ENCODE data around the gene RFT1. TPM values are rescaled to one million over a fixed set of nuclear protein-coding genes. Genes with fewer than 3 reads are reported as not detected.

RFT1 gene
- polyA plus RNA-seq, 3 donors = 8.2 to 34.9 (median 25.6) TPM

DNA sequence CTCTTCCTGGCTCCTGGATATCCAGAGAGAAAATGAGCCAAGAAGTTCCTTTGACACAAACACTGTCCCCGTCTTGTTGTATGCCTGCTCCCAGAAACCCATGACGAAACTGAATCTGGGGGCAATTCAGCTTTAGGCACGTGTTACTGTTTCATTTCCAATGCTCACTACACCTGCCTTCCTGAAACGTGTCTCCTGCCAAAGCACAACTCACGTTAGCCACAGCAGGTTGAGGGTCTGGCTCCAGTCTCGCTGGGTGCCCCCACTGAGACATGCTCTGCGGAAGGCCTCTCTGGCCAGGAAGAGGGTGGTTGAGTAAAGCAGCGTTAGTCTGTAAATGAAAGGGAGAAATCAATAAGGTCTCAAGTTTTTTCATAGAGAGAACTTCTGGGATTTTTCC, 6.7 kb downstream of the RFT1 start:
- H3K9me3 ChIP-seq (replicated peaks in 1 of 2; ENCODE audit: control insufficient read depth in 1 of 2, insufficient read depth in 1 of 2, low read length in 2 of 2) = no peaks in the 10 kb centered on the region
- peaks cover 32% of the 10 kb centered on the region for H3K4me1 Mint-ChIP-seq
- no peaks in the 10 kb centered on the region for H3K27me3 Mint-ChIP-seq (ENCODE audit: low read depth in 3 of 3)
- no peaks in the 10 kb centered on the region for H3K27me3 ChIP-seq (ENCODE audit: control insufficient read depth in 2 of 2, insufficient read depth in 2 of 2, low read length in 2 of 2)
- H3K4me1 ChIP-seq (ENCODE audit: control insufficient read depth in 1 of 2, insufficient read depth in 2 of 2, low read length in 2 of 2) = peaks cover 27 to 36% of the 10 kb centered on the region in 2 donors
- H3K27ac Mint-ChIP-seq = peak overlapping the region; percentile 82 to 95 (median 90)
- H4K20me1 ChIP-seq (ENCODE audit: insufficient read depth, low read length) = no peaks in the 10 kb centered on the region
- intact Hi-C loops (cut with micrococcal nuclease) = loop anchor here in 1 of 2 donors (5.0 kb wide), 1 partner anchor 39 kb away; the partner anchor contains the start of gene PRKCD
- peak overlapping the region; percentile 6 for H2AFZ ChIP-seq (ENCODE audit: insufficient read depth, low read depth, low read length, poor library complexity, severe bottlenecking)
- H3K4me3 ChIP-seq (replicated peaks in 1 of 3; ENCODE audit: low read depth in 2 of 3, low read length in 3 of 3) = no peak overlapping the region
- peak overlapping the region; percentile 65 to 84 for H3K27ac ChIP-seq (ENCODE audit: low read depth in 1 of 2, low read length in 2 of 2)
- H3K4me3 Mint-ChIP-seq = no peak overlapping the region
- DNase-seq = peak in 1 of 3 donors; percentile 22
- H3K9ac ChIP-seq (ENCODE audit: insufficient read depth, low read length, poor library complexity, severe bottlenecking) = peak overlapping the region; percentile 24
- TF ChIP-seq, protein P1, sequence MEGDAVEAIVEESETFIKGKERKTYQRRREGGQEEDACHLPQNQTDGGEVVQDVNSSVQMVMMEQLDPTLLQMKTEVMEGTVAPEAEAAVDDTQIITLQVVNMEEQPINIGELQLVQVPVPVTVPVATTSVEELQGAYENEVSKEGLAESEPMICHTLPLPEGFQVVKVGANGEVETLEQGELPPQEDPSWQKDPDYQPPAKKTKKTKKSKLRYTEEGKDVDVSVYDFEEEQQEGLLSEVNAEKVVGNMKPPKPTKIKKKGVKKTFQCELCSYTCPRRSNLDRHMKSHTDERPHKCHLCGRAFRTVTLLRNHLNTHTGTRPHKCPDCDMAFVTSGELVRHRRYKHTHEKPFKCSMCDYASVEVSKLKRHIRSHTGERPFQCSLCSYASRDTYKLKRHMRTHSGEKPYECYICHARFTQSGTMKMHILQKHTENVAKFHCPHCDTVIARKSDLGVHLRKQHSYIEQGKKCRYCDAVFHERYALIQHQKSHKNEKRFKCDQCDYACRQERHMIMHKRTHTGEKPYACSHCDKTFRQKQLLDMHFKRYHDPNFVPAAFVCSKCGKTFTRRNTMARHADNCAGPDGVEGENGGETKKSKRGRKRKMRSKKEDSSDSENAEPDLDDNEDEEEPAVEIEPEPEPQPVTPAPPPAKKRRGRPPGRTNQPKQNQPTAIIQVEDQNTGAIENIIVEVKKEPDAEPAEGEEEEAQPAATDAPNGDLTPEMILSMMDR (IDR thresholded peaks at IDR 0.05) = no peak
- H3K9me3 Mint-ChIP-seq = no peaks in the 10 kb centered on the region
- WGBS (ENCODE audit: insufficient coverage) = 49% methylated on average over 6 of the region's 8 CpGs
- peak overlapping the region; percentile 38 for H3K4me2 ChIP-seq (replicated peaks; ENCODE audit: extremely low read depth, low read length, poor library complexity, severe bottlenecking)
- H3K36me3 ChIP-seq (replicated peaks in 1 of 2; ENCODE audit: control insufficient read depth in 1 of 2, insufficient read depth in 2 of 2, low read length in 2 of 2) = peaks cover 52 to 75% of the 10 kb centered on the region in 2 donors
- H3K36me3 Mint-ChIP-seq = peaks cover 70 to 74% of the 10 kb centered on the region in 2 donors
- peaks cover 49% of the 10 kb centered on the region for H3K79me2 ChIP-seq (ENCODE audit: insufficient read depth, low read length)

DNA sequence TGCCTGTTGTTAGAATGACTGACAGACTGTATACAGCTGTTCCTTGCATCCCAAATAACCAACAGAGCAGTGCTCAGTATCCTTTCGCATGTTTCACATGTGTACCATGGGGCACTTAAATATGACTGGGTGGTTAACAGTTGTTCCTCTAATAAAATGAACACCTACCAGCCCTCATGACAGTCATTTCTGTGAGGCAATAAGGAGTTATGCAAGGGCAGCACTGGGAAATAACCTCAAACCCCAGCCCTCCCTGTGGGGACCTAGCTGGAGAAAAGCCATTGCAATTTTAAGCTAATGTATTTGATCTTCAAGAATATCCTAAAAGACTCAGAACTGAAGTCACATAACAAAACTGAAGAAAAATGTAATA, 7.3 kb downstream of the RFT1 start:
- Mint-ChIP-seq H3K4me3 (peak overlapping the region in 1 of 2 donors; percentile 39), H3K36me3 (peaks cover 76 to 79% of the 10 kb centered on the region in 2 donors), H3K9me3 (no peaks in the 10 kb centered on the region), H3K27me3 (ENCODE audit: low read depth in 3 of 3) (no peaks in the 10 kb centered on the region), H3K4me1 (peaks cover 31% of the 10 kb centered on the region), H3K27ac (peak overlapping the region; percentile 82 to 95 (median 90))
- no peaks in the 10 kb centered on the region for H4K20me1 ChIP-seq (ENCODE audit: insufficient read depth, low read length)
- DNase-seq = peak; percentile 84 to 94 (median 89)
- peak overlapping the region; percentile 24 for H3K9ac ChIP-seq (ENCODE audit: insufficient read depth, low read length, poor library complexity, severe bottlenecking)
- H3K4me1 ChIP-seq (ENCODE audit: control insufficient read depth in 1 of 2, insufficient read depth in 2 of 2, low read length in 2 of 2) = peaks cover 27 to 34% of the 10 kb centered on the region in 2 donors
- no peaks in the 10 kb centered on the region for H3K9me3 ChIP-seq (replicated peaks in 1 of 2; ENCODE audit: control insufficient read depth in 1 of 2, insufficient read depth in 1 of 2, low read length in 2 of 2)
- intact Hi-C loops (cut with micrococcal nuclease) = loop anchor here in 1 of 2 donors (5.0 kb wide), 1 partner anchor 39 kb away; the partner anchor contains the start of gene PRKCD
- peak overlapping the region; percentile 38 for H3K4me2 ChIP-seq (replicated peaks; ENCODE audit: extremely low read depth, low read length, poor library complexity, severe bottlenecking)
- TF ChIP-seq, protein P1 (IDR thresholded peaks at IDR 0.05) = no peak
- peaks cover 58 to 81% of the 10 kb centered on the region in 2 donors for H3K36me3 ChIP-seq (replicated peaks in 1 of 2; ENCODE audit: control insufficient read depth in 1 of 2, insufficient read depth in 2 of 2, low read length in 2 of 2)
- H3K27ac ChIP-seq (ENCODE audit: low read depth in 1 of 2, low read length in 2 of 2) = peak overlapping the region; percentile 65 to 84
- H3K27me3 ChIP-seq (ENCODE audit: control insufficient read depth in 2 of 2, insufficient read depth in 2 of 2, low read length in 2 of 2) = no peaks in the 10 kb centered on the region
- H3K79me2 ChIP-seq (ENCODE audit: insufficient read depth, low read length) = peaks cover 43% of the 10 kb centered on the region
- H2AFZ ChIP-seq (ENCODE audit: insufficient read depth, low read depth, low read length, poor library complexity, severe bottlenecking) = no peak overlapping the region
- WGBS (ENCODE audit: insufficient coverage) = no CpG with 5 or more reads among the region's 1 CpG
- no peak overlapping the region for H3K4me3 ChIP-seq (replicated peaks in 1 of 3; ENCODE audit: low read depth in 2 of 3, low read length in 3 of 3)

Data from CD14-positive monocyte (primary cell).